GM10248 (cell line): ENCODE data around the gene WFIKKN2.

Experiments
- CTCF ChIA-PET: fragments of 300-600 bp; sonication (Branson Sonifier 250); formaldehyde crosslinking; extraction: SDS; loops from one replicate; lab custom pipeline; 2021; ENCODE audit warnings: antibody characterized with exemption; lab: Yijun Ruan, JAX
- POLR2A ChIA-PET: fragments of 350-650 bp; sonication (Branson Sonifier 250); formaldehyde crosslinking; extraction: SDS; loops from one replicate; lab custom pipeline; 2020; ENCODE audit warnings: antibody characterized with exemption; lab: Yijun Ruan, JAX
- DNase-seq: peaks from one replicate; pipeline ENCODE4 v3.0.0; 2012; ENCODE audit errors: extremely low spot score
- CTCF ChIP-seq: IDR thresholded peaks from 2 replicates; pipeline ENCODE4 v1.5.1; 2012; ENCODE audit warnings: mild to moderate bottlenecking, low read depth; ENCODE audit errors: extremely low read depth, missing control alignments, control extremely low read depth

WFIKKN2 gene

GRCh38 chr17:50824429-50824828 is 11.0 kb upstream of the WFIKKN2 start:
- ChIA-PET POLR2A (interaction anchor here (4.1 kb wide), 1 partner anchor 42 kb away, joined by 19 read pairs; the partner anchor contains the start of gene TOB1), CTCF (interaction anchor here (4.4 kb wide), 1 partner anchor 16 kb away, joined by 20 read pairs; no protein-coding TSS in a partner anchor)
- DNase-seq: no peak
- TF ChIP-seq CTCF: no peak

GRCh38 chr17:50825188-50825587 is 10.2 kb upstream of the WFIKKN2 start:
- no peak for TF ChIP-seq CTCF
- CTCF ChIA-PET: no interaction called here
- DNase-seq: no peak
- POLR2A ChIA-PET: no interaction called here

GRCh38 chr17:50828508-50829170 is 6.7 kb upstream of the WFIKKN2 start:
- ChIA-PET CTCF (interaction anchor here (0.6 to 8.5 kb wide), 7 partner anchors 9 to 217 kb away, joined by 3 to 65 read pairs (median 6); no protein-coding TSS in a partner anchor), POLR2A (interaction anchor here (1.0 kb wide), 1 partner anchor 38 kb away, joined by 11 read pairs; the partner anchor contains the start of gene TOB1)
- peak; percentile 78 for DNase-seq
- no peak for TF ChIP-seq CTCF

- DNase-seq: no peak
- TF ChIP-seq CTCF: no peak
- POLR2A ChIA-PET: no interaction called here
- CTCF ChIA-PET: interaction anchor here (1.2 to 8.5 kb wide), 5 partner anchors 12 to 128 kb away, joined by 3 to 65 read pairs (median 46); no protein-coding TSS in a partner anchor
These were observed 6.1 kb upstream of the WFIKKN2 start for GRCh38 chr17:50829332-50829731.

- ChIA-PET CTCF (interaction anchor here (1.1 to 8.5 kb wide), 6 partner anchors 12 to 119 kb away, joined by 3 to 65 read pairs (median 24); no protein-coding TSS in a partner anchor), POLR2A (no interaction called here)
- no peak for TF ChIP-seq CTCF
- DNase-seq: no peak
These were observed 5.0 kb upstream of the WFIKKN2 start for GRCh38 chr17:50830352-50830751.

- ChIA-PET CTCF (interaction anchor here (1.1 to 8.5 kb wide), 5 partner anchors 11 to 119 kb away, joined by 3 to 65 read pairs (median 46); no protein-coding TSS in a partner anchor), POLR2A (no interaction called here)
- DNase-seq: no peak
- no peak for TF ChIP-seq CTCF
These were observed 4.4 kb upstream of the WFIKKN2 start for GRCh38 chr17:50830994-50831393.
